GM23248 (cell line): ENCODE results near the gene PTPN1. TPM values are rescaled to one million over a fixed set of nuclear protein-coding genes. Genes with fewer than 3 reads are reported as not detected.

Experiments
- DNase-seq: peaks from one replicate; pipeline ENCODE4 v3.0.0-alpha.2; 2015
- H2AFZ ChIP-seq: fragments of 200-600 bp; sonication (generic); 2 replicates; pipeline ENCODE4 v1.6.1; 2016; ENCODE audit warnings: antibody characterized with exemption
- H3F3A ChIP-seq: fragments of 200-600 bp; sonication (generic); 2 replicates; pipeline ENCODE4 v1.6.1; 2016; ENCODE audit warnings: mild to moderate bottlenecking, antibody characterized with exemption, mixed run types; ENCODE audit not compliant: insufficient read depth
- H3K27ac ChIP-seq: fragments of 200-600 bp; sonication (generic); 2 replicates; pipeline ENCODE4 v1.5.1; 2016; ENCODE audit warnings: mild to moderate bottlenecking
- H3K27me3 ChIP-seq: fragments of 200-600 bp; sonication (generic); replicated peaks from 2 replicates; pipeline ENCODE4 v1.6.1; 2016; ENCODE audit warnings: mild to moderate bottlenecking; ENCODE audit not compliant: insufficient read depth
- H3K36me3 ChIP-seq: fragments of 200-600 bp; sonication (generic); 2 replicates; pipeline ENCODE4 v1.6.1; 2016; ENCODE audit warnings: low read depth, mild to moderate bottlenecking
- H3K4me1 ChIP-seq: fragments of 200-600 bp; sonication (generic); 2 replicates; pipeline ENCODE4 v1.6.1; 2016; ENCODE audit warnings: mild to moderate bottlenecking; ENCODE audit not compliant: insufficient read depth
- H3K4me2 ChIP-seq: fragments of 200-600 bp; sonication (generic); one replicate; pipeline ENCODE4 v1.6.1; 2016; ENCODE audit warnings: mild to moderate bottlenecking; ENCODE audit not compliant: unreplicated experiment
- H3K4me3 ChIP-seq: fragments of 200-600 bp; sonication (generic); 2 replicates; pipeline ENCODE4 v1.5.1; 2016; ENCODE audit warnings: mild to moderate bottlenecking
- H3K79me2 ChIP-seq: fragments of 200-600 bp; sonication (generic); 2 replicates; pipeline ENCODE4 v1.6.1; 2016; ENCODE audit warnings: mild to moderate bottlenecking; ENCODE audit not compliant: insufficient read depth
- H3K9ac ChIP-seq: fragments of 200-600 bp; sonication (generic); 2 replicates; pipeline ENCODE4 v1.6.1; 2016; ENCODE audit warnings: mild to moderate bottlenecking
- H3K9me2 ChIP-seq: fragments of 200-600 bp; sonication (generic); 2 replicates; pipeline ENCODE4 v1.6.1; 2016; ENCODE audit warnings: mixed run types, mild to moderate bottlenecking, moderate library complexity; ENCODE audit not compliant: insufficient read depth
- H3K9me3 ChIP-seq: fragments of 200-600 bp; sonication (generic); one replicate; pipeline ENCODE4 v1.6.1; 2017; ENCODE audit warnings: low read depth
- H4K20me1 ChIP-seq: fragments of 200-600 bp; sonication (generic); 2 replicates; pipeline ENCODE4 v1.6.0; 2016; ENCODE audit not compliant: insufficient read depth
- EZH2 ChIP-seq: fragments of 200-600 bp; sonication (generic); IDR thresholded peaks from 2 replicates; pipeline ENCODE4 v1.6.1; 2018; ENCODE audit warnings: antibody characterized with exemption, mild to moderate bottlenecking; ENCODE audit not compliant: insufficient read depth, poor library complexity, severe bottlenecking
- EZH2phosphoT487 ChIP-seq: fragments of 200-600 bp; sonication (generic); IDR thresholded peaks from 2 replicates; pipeline ENCODE4 v1.6.1; 2018; ENCODE audit warnings: antibody characterized with exemption, moderate library complexity, mild to moderate bottlenecking, low read depth; ENCODE audit not compliant: insufficient read depth
- WGBS, 2 experiments: methylation state at CpG; one replicate each; pipeline ENCODE4 v1.1.6; 2015 to 2017; ENCODE audit warnings: low lambda C conversion rate in 2 of 2, low coverage in 1 of 2; ENCODE audit errors: missing lambda C conversion rate in 2 of 2; 5-methylcytosine and 5-hydroxymethylcytosine counted together
- in situ Hi-C: fragments of 300-500 bp; cut with MboI; formaldehyde crosslinking; loops from 2 replicates; pipeline ENCODE4 v1.15.0; 2020
- polyA plus RNA-seq: library from polyadenylated mRNA; unstranded; fragments of >200 nt; fragmentation: Nextera tagmentation; extraction: Ambion mirVana; gene quantifications from 2 replicates; pipeline ENCODE4 v1.2.1, GENCODE V29; 2016
- total RNA-seq: library from RNA; depleted of rRNA; stranded (reverse); fragments of >200 nt; shearing (Covaris generic); gene quantifications from 2 replicates; pipeline ENCODE4 v1.2.3, GENCODE V29; 2014

PTPN1 gene
- total and polyA plus RNA-seq, 2 experiments from 2014 or later = 18.9 to 22.8 TPM

DNA sequence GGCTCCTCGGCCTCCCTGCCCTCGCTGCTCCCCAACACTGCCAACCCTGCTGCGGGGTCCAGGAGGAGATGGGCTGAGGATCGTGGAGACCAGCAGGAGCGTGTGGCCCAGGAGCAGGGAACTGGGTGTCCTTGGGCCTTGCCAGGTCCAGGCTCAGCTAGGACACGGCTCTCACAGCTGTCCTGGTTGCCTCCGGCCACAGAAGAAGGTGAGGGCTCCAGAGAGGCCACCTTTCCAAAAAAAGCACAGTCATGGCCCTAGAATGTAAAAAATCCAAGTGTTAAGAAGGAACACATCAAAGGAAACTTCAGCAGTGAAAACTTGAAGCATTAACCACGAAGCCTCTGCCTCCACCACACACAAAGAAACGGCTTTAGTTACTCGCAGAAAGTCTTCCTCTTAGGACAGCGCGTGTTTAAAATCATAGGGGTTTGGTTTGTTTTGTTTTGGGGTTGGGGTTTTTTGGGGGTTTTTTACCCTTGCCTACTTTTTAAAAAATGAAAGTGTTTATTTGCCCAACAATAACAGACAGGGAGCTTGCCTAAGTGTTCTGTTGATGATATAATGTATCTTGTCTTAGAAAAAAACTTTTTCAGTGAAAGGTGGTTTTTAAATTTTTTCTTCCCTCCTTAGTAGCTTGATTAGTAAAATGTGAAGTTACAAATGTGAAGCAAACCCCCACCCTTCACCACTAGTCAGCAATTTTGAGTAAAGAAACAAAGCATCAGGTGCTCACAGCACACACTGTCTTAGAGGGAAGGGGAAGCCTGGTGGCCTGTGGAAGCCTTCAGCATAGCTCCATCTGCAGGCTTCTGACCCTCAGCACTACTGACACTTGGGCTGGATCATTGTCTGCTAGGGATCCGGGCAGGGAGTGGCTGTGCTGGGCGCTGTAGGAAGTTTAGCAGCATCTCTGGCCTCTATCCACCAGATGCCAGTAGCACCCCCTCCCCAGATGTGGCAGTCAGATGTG lies 60.0 kb downstream of the PTPN1 start:
- H2AFZ ChIP-seq = no peak overlapping the region
- in situ Hi-C loops = loop anchor here (10.0 kb wide), 1 partner anchor 85 kb away; no protein-coding TSS in a partner anchor
- no peaks in the 10 kb centered on the region for H3K9me2 ChIP-seq
- peaks cover 3% of the 10 kb centered on the region; the same call in 1 of the 2 replicates for H4K20me1 ChIP-seq
- H3K27me3 ChIP-seq = no peaks in the 10 kb centered on the region
- H3K4me1 ChIP-seq = peaks cover 14% of the 10 kb centered on the region
- 90% methylated on average over 14 of the region's 14 CpGs for whole genome bisulfite sequencing, 2 experiments
- peaks cover 87% of the 10 kb centered on the region for H3K79me2 ChIP-seq
- peaks cover 25% of the 10 kb centered on the region for H3F3A ChIP-seq
- TF ChIP-seq EZH2phosphoT487 (no peak), EZH2 (no peak)
- H3K27ac ChIP-seq = no peak overlapping the region
- peak; percentile 57 for DNase-seq
- H3K4me3 ChIP-seq = no peak overlapping the region
- H3K9ac ChIP-seq = no peak overlapping the region
- H3K9me3 ChIP-seq = no peaks in the 10 kb centered on the region
- no peak overlapping the region for H3K4me2 ChIP-seq
- peaks cover 7% of the 10 kb centered on the region; the same call in 1 of the 2 replicates for H3K36me3 ChIP-seq

DNA sequence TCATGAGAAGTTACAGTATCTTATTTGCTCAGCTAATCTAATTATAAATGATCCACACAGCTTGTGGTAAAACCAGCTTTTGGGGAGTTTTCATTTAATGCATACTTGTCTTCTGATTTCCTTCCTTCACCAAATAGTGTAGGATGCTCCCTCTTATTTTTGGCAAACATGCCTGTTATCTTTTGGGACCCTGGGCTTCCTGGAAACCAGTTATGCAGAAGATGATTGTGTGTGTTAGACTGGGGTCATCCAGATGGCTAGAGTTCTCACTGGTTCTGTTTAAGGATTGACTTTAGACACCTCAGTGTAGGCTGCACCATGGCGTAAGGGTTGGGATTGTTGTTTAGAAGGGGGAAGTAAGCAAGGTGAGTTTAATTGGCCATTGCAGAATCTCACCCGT lies 61.3 kb downstream of the PTPN1 start:
- in situ Hi-C loops = loop anchor here (10.0 kb wide), 1 partner anchor 87 kb away; no protein-coding TSS in a partner anchor
- no peaks in the 10 kb centered on the region for H3K9me3 ChIP-seq
- no peak for TF ChIP-seq EZH2phosphoT487
- TF ChIP-seq EZH2 = no peak
- H3K36me3 ChIP-seq = peaks cover 3% of the 10 kb centered on the region; the same call in 1 of the 2 replicates
- H3K9me2 ChIP-seq = no peaks in the 10 kb centered on the region
- H3K27ac ChIP-seq = no peak overlapping the region
- WGBS, 2 experiments = 98 to 100% methylated on average over 2 of the region's 2 CpGs
- DNase-seq = no peak
- peaks cover 14% of the 10 kb centered on the region for H3K4me1 ChIP-seq
- no peak overlapping the region for H3K4me2 ChIP-seq
- no peaks in the 10 kb centered on the region for H3K27me3 ChIP-seq
- H2AFZ ChIP-seq = no peak overlapping the region
- H3F3A ChIP-seq = peaks cover 25% of the 10 kb centered on the region
- peaks cover 86% of the 10 kb centered on the region for H3K79me2 ChIP-seq
- no peak overlapping the region for H3K4me3 ChIP-seq
- peaks cover 3% of the 10 kb centered on the region; the same call in 1 of the 2 replicates for H4K20me1 ChIP-seq
- H3K9ac ChIP-seq = no peak overlapping the region

DNA sequence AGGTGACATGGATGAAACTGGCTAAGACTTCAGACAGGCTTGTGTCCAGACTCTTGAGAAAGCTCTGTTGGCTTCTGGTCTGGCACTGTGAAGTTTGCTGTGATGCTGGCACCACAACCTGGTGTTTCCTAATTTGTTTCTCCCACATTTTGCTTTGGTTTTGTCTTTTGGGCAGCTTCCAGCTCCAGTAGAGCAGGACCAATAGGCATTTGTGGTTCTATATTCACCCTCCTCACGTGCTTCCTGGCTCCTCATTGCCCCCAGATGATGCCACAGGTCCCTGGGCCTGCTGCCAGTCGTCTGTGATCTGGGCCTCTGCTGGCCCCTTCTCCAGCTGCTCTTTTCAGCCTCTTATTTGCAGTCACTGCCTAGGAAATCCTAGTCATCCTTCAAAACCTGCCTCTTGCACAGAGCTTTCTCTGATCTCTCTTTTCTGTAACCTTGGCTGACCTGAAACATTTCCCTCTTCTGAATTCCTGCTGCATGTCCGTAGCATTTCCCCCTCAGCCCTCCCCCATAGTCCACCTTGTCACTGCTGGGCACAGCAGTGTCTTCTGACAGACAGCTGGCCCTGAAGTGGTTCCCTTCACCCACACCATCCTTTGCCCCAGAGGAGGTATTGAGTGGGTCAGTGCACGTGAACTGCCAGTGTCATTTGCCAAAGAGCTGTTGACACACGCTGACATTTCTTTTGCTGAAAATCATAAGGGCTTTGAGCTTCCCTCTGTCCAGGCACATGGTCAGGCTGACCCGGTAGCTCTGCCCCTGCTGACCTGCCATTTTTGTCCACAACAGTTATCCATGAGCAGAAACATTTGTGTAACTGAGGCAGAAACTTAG lies 63.0 kb downstream of the PTPN1 start:
- H3K9me3 ChIP-seq = no peaks in the 10 kb centered on the region
- peak overlapping the region; percentile 53 for H3K9ac ChIP-seq
- TF ChIP-seq EZH2phosphoT487 (no peak), EZH2 (no peak)
- H3K27me3 ChIP-seq = no peaks in the 10 kb centered on the region
- H4K20me1 ChIP-seq = peaks cover 3% of the 10 kb centered on the region; the same call in 1 of the 2 replicates
- peak overlapping the region; percentile 40 for H3K4me2 ChIP-seq
- H3F3A ChIP-seq = peaks cover 25% of the 10 kb centered on the region
- H3K9me2 ChIP-seq = no peaks in the 10 kb centered on the region
- in situ Hi-C loops = loop anchor here (10.0 kb wide), 1 partner anchor 88 kb away; no protein-coding TSS in a partner anchor
- peaks cover 86% of the 10 kb centered on the region for H3K79me2 ChIP-seq
- 54 to 58% methylated on average over 6 of the region's 6 CpGs for WGBS, 2 experiments
- peak overlapping the region; percentile 72 for H3K27ac ChIP-seq
- DNase-seq = peak; percentile 91
- peaks cover 14% of the 10 kb centered on the region for H3K4me1 ChIP-seq
- H3K4me3 ChIP-seq = no peak overlapping the region
- H3K36me3 ChIP-seq = peaks cover 3% of the 10 kb centered on the region; the same call in 1 of the 2 replicates
- H2AFZ ChIP-seq = no peak overlapping the region

DNA sequence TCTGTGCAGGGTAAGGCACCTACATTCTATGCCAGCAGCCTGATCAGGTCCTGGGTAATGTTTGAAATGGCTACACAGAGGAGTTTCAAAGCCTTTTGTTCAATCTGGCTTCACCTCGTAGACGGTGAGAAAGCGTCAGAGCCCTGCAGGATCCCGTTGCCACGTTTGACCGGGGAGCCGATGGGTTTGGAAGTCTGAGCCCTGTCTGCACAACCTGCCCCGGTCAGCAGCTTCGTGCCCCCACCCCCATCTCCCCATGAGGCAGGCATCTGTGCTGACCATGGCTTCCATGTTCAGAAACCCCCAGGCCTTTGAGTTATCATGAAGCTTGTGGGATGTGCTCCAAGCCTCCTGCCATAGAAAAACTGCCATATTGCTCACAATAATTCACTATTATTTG lies 63.9 kb downstream of the PTPN1 start:
- Histone ChIP-seq H4K20me1 (peaks cover 3% of the 10 kb centered on the region; the same call in 1 of the 2 replicates), H3K27me3 (no peaks in the 10 kb centered on the region), H2AFZ (no peak overlapping the region), H3F3A (peaks cover 25% of the 10 kb centered on the region), H3K36me3 (peaks cover 6% of the 10 kb centered on the region; the same call in 1 of the 2 replicates), H3K4me1 (peaks cover 14% of the 10 kb centered on the region), H3K4me3 (no peak overlapping the region), H3K79me2 (peaks cover 83% of the 10 kb centered on the region), H3K27ac (no peak overlapping the region), H3K9me2 (no peaks in the 10 kb centered on the region), H3K9ac (no peak overlapping the region), H3K4me2 (no peak overlapping the region), H3K9me3 (no peaks in the 10 kb centered on the region)
- DNase-seq = no peak
- TF ChIP-seq EZH2phosphoT487 (no peak), EZH2 (no peak)
- WGBS, 2 experiments = 98 to 100% methylated on average over 9 of the region's 9 CpGs
- in situ Hi-C loops = loop anchor here (10.0 kb wide), 1 partner anchor 89 kb away; no protein-coding TSS in a partner anchor
